ENCODE data around the gene DNAI2. TPM values are rescaled to one million over a fixed set of nuclear protein-coding genes. Genes with fewer than 3 reads are reported as not detected.
"Not testable (repeated sequence)": the region's sequence is repeated elsewhere in the genome, so short reads cannot be mapped to it uniquely, and the experiment has no call there.

The DNAI2 gene
- total RNA-seq, 1 donor from 2014 or later: not detected

- no peak for DNase-seq (ENCODE audit: low read depth, low spot score)
Observed at GRCh38 chr17:74274709-74275340, 791 bp downstream of the DNAI2 start.

- DNase-seq (ENCODE audit: low read depth, low spot score): no peak
Observed at GRCh38 chr17:74276051-74276476, 2.0 kb downstream of the DNAI2 start.

- DNase-seq (ENCODE audit: low read depth, low spot score): no peak
Observed at GRCh38 chr17:74276541-74277009, 2.5 kb downstream of the DNAI2 start.

- DNase-seq (ENCODE audit: low read depth, low spot score): no peak
Observed at GRCh38 chr17:74277935-74278334, 3.9 kb downstream of the DNAI2 start.

GRCh38 chr17:74279617-74280016, 5.6 kb downstream of the DNAI2 start:
- not testable (repeated sequence) for DNase-seq (ENCODE audit: low read depth, low spot score)

- no peak for DNase-seq (ENCODE audit: low read depth, low spot score)
Observed at GRCh38 chr17:74280093-74280513, 6.1 kb downstream of the DNAI2 start.

- no peak for DNase-seq (ENCODE audit: low read depth, low spot score)
Observed at GRCh38 chr17:74281799-74282198, 7.8 kb downstream of the DNAI2 start.

- DNase-seq (ENCODE audit: low read depth, low spot score): not testable (repeated sequence)
Observed at GRCh38 chr17:74282274-74282586, 8.2 kb downstream of the DNAI2 start.

GRCh38 chr17:74282587-74283370, 8.7 kb downstream of the DNAI2 start:
- DNase-seq (ENCODE audit: low read depth, low spot score): no peak

- DNase-seq (ENCODE audit: low read depth, low spot score): no peak
Observed at GRCh38 chr17:74283371-74283673, 9.3 kb downstream of the DNAI2 start.

- DNase-seq (ENCODE audit: low read depth, low spot score): no peak
Observed at GRCh38 chr17:74287031-74287602, 13.1 kb downstream of the DNAI2 start.

- no peak for DNase-seq (ENCODE audit: low read depth, low spot score)
Observed at GRCh38 chr17:74288785-74289184, 14.8 kb downstream of the DNAI2 start.

GRCh38 chr17:74289688-74290087, 15.7 kb downstream of the DNAI2 start:
- DNase-seq (ENCODE audit: low read depth, low spot score): no peak

- no peak for DNase-seq (ENCODE audit: low read depth, low spot score)
Observed at GRCh38 chr17:74290340-74290739, 16.3 kb downstream of the DNAI2 start.

- DNase-seq (ENCODE audit: low read depth, low spot score): no peak
Observed at GRCh38 chr17:74292495-74292894, 18.5 kb downstream of the DNAI2 start.

GRCh38 chr17:74295625-74296547, 21.9 kb downstream of the DNAI2 start:
- no peak for DNase-seq (ENCODE audit: low read depth, low spot score)

- DNase-seq (ENCODE audit: low read depth, low spot score): no peak
Observed at GRCh38 chr17:74296548-74296936, 22.5 kb downstream of the DNAI2 start.

- DNase-seq (ENCODE audit: low read depth, low spot score): no peak
Observed at GRCh38 chr17:74297941-74298340, 23.9 kb downstream of the DNAI2 start.

GRCh38 chr17:74298778-74299177, 24.7 kb downstream of the DNAI2 start:
- DNase-seq (ENCODE audit: low read depth, low spot score): no peak

GRCh38 chr17:74299226-74300009, 25.4 kb downstream of the DNAI2 start:
- no peak for DNase-seq (ENCODE audit: low read depth, low spot score)

- no peak for DNase-seq (ENCODE audit: low read depth, low spot score)
Observed at GRCh38 chr17:74303305-74303704, 29.3 kb downstream of the DNAI2 start.

Measured in pulmonary artery endothelial cell (primary cell).